NCI-H526 (cell line): ENCODE measurements around the gene LRRC63.

Experiments
- DNase-seq, 2 experiments: peaks; one replicate each; lab custom pipeline; 2025; lab: John Stamatoyannopoulos, UW

LRRC63 gene

DNA sequence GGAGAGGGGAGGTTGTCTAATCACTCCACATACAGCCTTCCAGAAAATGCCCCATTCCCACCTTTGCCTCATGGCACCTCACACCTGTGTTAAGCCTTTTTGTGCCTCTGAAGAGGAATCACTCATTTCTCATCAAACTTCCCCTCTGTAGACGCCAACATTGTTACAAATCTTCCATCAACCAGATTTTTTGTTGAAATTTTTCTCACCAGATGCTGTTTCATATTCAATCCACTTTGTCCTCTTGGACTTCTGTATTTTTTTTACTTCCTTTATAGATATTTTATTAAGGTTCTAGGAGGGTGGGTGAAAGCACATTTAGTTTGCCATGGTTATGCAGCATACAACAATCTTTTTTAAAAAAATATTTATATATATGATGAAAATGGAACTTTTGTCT is 101.3 kb downstream of the LRRC63 start:
- DNase-seq: no peak

DNA sequence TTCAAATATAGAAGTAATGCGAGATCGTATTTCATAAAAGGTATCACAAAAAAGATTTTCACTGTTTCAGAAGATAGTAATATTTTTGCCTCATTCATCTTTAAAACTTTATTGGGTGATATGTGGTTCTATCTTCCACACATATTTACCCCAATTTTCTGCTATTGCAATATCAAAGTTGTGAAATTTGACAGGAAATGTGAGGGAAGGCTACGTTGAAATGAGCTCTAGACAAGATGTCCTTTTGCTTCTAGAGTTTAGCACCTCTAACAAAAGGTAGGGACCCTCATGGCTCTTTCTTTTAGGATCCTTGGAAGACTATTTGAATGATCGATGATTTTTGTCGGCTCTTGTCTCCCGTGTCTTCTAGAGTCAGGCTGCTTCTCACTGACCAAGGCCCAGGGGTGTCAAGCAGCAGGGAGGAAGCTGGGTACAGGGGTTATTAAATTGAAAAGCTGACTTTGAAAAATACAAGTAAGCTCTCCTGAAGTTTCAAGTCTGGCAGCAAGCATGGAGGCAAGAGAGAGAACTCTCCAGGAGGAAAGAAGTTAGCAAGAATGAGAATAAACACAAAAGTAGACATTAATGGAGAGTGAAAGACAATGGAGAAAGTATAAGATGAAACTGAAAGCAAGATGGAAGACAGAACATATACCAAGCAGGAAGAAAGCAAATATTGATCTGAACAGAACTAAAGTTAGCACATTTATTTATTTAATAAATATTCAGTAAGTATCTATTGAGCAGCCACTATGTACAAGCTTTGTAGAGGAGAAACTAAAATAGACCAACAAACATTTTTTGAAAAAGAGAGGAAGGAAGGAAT is 101.9 kb downstream of the LRRC63 start:
- no peak for DNase-seq

DNA sequence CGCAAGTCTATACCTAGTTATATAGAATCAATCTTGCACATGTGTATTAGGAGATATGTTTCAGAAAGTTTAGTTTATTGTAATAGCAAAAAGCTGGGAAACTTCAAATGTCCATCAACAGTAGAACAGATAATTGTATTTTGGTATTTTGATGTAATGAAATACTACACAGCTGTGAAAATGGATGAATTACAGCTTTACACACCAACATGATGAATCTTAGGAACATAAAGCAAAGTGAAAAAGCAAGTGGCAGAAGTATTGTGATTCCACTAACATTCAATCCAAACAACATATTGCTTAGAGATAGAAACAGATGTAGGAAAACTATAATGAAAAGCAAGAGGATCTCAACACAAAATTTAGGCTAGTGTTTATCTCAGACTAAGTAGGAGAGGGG is 102.9 kb downstream of the LRRC63 start:
- DNase-seq: no peak

DNA sequence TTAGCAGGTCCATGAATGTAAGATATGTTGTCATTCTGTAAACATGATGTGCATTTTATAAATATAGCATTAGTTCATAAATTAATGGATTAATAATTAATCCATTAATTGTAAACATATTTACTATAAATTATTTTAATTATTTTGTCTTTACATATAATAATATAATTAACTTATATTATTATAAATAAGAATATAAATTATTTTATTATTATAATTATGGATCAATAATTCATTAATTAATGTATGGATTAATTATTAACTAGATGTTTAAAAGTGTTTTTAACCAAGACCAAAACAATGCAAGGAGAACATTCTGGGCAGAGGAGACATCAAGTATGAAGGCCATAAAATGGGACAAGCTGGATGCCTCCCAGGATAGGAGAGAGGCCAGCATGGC is 103.3 kb downstream of the LRRC63 start:
- no peak for DNase-seq

DNA sequence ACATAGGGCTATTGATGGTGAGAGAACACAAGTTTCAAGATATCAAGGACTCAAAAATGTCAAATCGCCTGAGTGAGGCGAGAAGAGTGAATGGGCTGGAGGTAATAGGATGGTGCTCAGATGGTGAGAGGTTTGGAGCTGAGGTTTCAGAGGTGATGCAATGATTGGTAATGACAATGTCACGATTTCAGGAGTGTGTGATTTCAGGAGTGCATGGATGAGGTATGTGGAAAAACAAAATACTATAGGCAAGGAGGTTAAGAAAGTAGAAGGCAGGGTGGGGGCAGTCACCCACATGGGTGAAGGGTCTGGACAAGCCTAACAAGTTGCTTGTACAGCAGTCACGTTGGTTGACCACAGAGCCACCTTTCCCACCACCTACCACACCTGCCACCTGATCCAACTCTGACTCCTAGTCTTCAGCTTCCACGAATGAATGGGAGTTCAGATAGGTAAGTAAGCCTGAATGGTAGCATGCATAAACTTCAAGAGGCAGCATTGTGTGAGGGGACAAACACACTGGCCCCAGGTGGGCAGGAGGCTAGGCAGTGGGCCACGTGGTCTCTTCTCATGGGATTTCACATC is 103.9 kb downstream of the LRRC63 start:
- no peak for DNase-seq

DNA sequence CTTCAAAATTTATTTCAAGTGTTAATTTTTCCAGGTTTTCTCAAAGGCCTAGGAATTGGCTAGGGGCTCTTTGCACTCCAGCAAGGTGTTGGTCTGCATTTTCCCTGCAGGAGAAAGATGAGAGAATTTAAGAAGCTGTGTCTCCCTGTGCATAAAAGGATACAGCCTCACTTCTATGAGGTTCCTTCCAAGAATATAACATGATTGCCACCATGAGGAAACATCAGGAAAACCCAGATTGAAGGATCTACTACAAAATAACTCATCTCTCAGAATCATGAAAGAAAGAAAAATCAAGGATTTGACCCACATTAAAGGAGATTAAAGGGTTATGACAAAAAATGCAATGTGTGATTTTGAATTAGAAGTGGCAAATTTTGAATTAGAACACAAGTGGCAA is 105.4 kb downstream of the LRRC63 start:
- no peak for DNase-seq

DNA sequence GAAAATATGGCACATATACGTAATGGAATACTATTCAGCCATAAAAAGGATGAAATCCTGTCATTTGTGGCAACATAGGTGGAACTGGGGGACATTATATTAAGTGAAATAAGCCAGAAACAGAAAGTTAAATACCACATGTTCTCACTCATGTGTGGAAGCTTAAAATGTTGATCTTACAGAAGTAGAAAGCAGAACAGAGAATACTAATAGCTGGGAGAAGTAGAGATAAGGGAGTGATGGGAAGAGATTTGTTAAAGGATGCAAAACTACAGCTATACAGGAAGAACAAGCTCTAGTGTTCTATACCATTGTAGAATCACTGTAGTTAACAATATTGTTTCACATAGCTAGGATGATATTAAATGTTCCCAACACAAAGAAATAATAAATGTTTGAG is 107.3 kb downstream of the LRRC63 start:
- DNase-seq: no peak

DNA sequence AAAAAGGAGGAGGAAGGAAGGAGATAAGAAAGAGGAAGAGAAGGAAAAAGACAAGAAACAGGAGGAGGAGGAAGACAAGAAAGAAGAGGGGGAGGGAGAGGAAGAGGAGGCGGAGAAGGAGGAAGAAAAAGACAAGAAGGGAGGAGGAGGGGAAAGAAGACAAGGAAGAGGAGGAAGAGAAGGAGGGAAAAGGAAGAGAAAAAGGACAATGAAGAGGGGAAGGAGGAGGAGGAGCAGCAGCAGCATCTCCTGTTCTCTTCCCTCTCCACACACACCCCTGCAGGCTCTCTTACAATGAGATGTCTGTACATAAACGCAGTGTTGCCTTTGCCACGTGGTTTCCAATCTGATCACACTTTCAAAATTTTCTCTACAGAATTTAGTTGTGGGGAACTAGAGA is 108.7 kb downstream of the LRRC63 start:
- DNase-seq: peak in 1 of 2 experiments; percentile 26

DNA sequence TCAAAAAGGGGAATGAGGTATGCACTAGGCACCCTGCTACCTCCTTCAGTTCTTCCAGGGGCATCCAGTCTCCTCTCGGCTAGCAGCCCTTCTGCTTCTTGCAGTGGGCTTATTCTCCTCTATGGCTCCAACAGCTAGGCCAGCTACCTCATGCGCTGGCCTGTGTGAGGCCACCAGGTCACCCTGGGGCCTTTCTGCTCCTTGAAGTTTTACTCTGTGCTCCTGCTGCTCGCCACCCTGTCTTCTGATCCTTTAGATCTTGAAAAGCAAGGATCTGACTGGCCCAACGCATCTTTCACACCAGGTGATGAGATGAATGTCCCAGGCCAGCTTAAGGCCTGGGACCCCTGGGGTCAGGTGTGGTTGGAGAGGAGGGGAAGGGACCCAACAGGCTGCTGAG is 109.1 kb downstream of the LRRC63 start:
- no peak for DNase-seq

DNA sequence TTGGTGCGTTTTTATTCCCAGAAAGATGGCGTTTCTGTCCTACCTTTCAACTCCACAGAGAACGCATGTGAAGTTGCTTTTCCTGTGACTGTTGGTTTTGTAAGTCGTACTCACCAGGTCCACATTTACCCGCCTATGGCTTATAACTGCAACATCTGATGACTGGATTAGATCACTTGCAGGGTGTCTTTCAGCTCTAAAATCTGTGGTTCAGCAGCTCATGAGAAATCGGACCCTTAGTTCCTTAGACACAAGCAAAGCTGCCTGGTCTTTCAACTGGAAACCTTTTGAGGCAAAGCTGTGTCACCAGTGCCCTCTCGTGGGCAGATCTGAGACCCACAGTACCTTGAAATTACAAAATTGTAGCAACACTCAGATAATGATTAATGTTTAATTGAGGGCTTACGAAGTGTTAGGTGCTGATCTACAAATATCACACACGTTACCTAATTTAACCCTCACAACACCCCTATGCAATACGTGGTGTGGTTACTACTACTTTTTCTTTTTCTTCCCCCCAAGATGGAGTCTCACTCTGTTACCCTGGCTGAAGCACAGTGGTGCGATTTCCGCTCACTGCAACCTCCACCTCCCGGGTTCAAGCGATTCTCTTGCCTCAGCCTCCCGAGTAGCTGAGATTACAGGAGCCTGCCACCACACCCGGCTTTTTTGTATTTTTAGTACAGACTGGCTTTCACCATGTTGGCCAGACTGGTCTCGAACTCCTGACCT is 109.9 kb downstream of the LRRC63 start:
- DNase-seq: peak; percentile 19 to 80

DNA sequence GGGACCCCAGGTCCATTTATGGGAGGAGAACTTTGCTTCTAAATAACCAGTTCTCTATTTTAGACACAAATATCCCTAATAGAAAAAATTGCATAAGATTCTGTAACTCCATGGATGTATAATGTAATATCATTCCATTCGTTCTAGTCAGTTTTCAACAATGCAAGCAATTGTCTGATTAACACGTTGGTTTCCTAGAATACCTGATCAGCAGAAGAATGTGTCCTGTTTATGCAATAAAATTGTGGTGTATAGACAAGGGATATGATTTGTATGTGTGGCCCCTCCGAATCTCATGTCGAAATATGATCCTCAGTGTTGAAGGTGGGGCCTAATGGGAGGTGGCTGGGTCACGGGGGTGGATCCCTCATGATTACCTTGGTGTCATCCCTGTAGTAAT is 113.2 kb downstream of the LRRC63 start:
- DNase-seq: no peak
